GM21390 (cell line): ENCODE results near the gene PECR.
A peak's percentile ranks its signal among the peaks of the same experiment; 100 is the strongest.

ENCODE experiments used
- ATAC-seq: cut with Tn5 transposase; IDR thresholded peaks from one replicate; pipeline ENCODE4 v1.9.1; 2021; ENCODE audit not compliant: unreplicated experiment

PECR gene

DNA sequence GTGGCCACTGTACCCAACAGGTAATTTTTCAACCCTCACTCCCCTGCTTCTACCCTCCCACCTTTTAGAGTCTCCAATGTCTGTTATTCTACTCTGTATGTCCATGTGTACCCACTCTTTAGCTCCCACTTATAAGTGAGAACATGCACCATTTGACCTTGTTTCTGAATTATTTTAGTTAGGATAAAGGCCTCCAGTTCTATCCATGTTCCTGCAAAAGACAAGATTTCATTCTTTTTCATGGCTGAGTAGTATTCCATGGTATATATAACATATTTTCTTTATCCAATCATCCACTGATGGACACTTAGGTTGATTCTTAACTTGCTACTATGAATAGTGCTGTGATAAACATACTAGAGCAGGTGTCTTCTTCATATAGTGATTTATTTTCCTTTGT, 9.1 kb downstream of the PECR start:
- ATAC-seq: no peak

DNA sequence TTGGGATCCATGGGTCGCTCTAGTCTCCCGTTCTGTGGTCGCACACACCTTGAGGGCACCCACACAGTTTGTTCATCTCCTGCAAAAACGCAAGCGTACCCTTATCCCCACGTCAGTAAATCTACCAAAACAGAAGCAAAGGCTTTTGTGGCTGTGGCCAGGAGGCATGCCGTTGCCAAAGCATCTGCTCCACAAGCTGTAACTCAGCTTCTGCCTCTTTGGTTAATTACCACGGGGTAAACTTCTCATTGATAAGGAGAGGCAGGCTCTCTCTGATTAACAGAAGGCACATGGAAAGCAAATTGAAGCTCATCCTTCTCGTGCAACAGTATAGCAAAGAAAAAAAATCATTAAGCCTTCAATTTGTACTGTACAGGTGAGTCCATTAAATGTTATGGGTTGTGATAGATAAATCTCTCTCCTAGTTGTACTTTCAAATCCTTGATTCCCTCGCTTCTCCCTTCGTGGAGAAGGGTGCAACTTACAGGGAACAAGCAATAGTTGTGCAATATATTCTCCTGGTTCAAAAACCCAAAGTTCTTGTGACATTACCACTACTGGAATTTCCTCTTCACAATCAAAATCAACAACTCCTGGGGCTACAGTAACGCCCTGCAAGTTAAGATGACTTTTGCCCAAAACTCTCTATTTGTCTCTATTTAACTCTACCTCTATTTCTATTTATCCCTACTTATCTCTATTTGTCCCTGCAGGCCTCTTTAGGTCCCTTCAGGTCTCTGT, 10.3 kb downstream of the PECR start:
- ATAC-seq: no peak

DNA sequence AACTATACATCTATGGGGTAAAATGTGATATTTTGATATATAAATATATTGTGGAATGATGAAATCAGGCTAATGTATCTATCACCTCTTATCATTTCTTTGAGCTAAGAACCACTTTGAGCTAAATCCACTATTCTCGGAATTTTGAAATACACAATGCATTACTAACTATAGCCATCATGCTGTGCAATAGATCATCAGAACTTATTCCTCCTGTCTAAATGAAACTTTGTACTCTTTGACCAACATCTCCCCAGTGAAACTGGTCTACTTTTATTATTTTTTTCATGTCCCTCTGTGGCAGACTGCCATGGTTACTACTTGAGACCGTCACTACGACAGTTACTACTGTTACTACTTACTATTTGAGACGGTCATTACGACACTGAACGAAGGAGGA, 11.4 kb downstream of the PECR start:
- ATAC-seq: no peak

DNA sequence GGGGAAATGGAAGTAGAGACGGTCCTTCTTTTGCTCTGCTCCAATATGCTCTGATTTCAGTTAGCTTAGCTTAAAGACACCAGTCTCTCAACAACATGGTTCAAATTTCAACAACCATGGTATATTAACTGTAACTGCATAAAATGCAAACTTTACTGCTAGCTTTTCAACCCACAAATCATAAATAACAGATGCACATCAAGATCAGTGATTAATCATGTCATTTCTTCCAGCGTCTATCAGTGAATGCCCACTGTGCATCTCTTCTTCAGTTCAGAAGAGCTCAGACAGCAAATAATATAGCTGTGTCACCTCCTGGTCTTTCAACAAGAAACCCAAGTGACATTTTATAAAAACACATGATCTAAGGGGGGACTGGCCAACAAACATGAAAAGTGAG, 12.6 kb downstream of the PECR start:
- no peak for ATAC-seq

DNA sequence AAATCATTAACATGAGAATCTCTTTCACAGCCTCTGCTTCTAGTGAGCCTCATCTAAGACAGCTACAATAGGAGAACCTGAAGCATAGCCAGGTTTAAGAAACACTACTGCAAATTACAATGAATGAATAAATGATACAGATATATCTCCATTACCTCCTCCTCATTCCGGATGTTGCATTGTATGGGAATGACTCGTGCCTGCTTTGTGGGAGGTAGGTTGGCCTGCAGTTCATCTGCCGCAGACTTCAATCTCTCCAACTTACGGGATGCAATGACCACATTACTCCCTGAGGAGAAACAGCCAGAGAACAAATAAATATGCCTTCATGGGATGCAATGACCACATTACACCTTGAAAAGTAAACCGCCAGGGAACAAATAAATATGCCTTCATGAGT, 15.4 kb downstream of the PECR start:
- ATAC-seq: no peak

DNA sequence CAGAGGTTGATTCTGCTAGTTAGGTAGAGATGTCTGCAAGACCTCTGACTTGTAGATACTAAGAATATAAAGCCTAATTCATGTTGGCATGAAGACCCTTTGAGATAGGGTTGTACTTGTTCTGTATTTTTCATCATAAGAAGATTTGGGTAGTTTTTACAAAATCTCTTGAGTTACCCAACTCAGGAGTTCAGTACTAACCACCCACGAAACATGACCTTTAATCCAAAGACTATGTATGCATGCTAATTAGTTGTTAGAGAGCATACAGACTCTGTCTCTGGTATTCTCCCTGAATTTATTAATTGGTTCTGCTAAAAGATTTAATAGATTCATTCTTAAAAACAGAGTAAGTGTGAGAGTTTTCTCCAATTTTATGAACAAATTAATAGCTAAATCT, 16.9 kb downstream of the PECR start:
- no peak for ATAC-seq

DNA sequence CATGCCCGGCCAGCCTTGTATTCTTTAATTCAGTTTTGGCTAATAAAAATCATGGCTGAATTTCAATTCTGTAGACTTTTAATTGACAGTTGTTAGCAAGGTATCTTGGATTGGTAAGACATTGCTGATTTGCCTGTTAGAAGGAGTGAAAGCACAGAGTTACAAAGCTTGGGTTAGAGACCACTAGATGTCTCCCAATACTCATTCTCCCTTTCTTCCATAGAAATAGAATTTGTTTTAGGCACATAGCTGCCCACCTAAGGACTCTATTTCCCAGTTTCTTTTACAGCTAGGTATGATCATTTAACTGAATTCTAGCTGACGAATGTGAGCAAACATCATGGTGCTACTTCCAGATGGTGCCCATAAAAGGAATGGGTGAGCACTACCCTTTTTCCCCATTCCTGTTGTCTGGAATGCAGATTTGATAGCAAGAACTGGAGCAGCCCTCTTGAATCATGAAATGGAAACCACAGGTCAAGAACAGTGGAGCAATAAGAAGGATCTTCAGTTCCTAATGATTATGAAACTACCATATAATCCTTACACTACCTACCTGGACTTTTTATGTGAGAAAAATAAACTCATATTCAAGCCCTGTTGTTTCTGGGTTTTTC, 17.5 kb downstream of the PECR start:
- ATAC-seq: no peak

DNA sequence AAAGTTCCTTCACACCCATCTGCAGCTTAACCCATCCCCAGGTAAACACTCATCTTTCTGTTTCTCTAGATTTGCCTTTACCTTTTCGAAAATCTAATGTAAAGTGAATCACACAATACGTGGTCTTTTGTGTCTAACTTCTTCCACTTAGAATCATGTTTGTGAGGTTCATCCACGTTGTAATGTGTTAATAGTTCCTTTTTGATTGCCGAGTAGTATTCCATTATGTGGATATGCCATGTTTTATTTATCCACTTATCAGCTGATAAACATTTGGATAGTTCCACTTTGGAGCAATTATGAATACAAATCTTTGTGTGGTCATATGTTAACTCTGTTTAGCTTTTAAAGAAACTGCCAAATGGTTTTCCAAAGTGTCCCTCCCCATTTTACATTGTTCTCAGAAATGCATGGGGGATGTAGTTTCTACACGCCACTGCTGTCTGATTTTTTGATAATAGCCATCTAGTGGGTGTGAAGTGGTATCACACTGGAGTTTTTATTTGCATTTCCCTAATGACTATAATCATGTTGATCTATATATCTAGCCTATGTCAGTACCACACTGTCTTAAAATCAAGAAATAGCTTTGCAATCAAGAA, 22.3 kb downstream of the PECR start:
- ATAC-seq: no peak

DNA sequence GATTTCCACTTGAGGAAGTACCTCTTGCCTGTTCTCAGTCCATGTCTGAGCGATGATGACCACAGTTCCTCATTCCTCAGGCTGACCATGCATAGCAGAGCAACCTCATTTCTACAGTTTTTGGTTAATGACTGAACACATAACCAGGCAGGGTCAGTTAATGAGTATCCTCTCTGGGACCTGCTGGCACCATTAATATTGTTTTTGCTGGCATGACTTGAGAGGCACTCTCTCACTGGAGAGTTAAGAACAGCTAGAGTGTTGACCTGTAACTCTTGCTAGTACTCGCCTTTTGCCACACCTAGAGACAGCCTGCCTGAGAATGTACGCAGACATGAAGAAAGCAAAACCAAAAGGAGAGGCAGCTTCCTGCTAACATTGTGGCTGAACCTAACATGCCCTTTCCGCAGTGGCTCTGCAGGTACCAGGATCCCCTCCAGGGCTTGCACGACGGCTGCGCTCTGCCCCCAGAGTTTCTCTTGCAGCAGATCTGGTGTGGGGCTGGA, 23.9 kb downstream of the PECR start:
- peak; percentile 85 for ATAC-seq

DNA sequence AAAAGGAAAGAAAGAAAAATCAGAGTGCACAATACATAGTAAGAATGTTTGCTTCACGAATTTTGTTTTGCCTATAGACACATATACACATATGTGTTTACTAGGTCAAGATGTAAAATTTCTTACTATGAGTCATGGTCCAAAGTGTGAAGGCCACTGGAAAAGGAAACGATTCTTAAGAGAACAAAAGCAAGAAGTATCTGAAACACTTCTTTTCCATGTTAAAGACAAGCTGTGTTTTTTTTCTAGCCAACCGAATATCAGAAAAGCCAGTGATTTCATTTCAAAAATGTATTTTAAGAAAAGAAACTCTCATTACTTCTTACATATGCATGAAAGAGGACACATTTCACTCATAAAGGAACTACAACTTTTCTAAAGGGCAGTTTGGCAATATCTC, 24.9 kb downstream of the PECR start:
- ATAC-seq: peak; percentile 42

DNA sequence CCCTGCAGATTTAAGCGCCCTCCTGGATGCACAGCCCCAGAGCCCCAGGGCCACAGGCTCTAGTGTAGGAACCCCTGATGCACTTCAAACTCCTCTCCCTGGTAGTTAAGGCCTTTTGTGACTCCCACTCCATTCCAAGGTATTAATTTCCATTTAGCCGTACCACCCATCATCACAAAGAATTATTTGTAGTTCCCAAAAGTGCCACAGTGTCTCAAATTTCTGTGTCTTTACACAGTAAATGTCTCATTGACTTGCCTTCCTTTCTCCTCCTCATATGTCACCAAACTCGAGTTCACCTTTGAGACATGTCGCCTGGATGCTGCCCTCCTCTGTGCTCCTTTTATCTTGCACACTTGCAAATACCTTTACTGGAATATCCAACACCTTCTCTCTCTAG, 25.9 kb downstream of the PECR start:
- no peak for ATAC-seq

DNA sequence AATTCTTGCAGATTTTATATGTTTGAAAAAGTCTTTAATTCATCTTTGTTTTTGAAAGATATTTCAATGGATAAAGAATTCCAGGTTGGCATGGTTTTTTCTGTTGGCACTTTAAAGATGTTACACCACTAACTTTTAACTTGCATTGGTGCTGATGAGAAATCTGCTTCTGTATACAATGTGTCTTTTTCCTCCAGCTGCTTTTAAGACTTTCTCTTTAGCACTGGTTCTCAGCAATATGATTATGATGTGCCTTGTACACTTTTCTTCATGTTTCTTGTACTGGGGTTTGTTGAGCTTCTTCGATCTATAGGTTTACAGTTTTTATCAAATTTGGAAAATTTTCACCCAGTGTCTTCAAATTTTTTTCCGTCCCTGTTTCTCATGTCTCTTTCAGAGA, 29.2 kb downstream of the PECR start:
- no peak for ATAC-seq

DNA sequence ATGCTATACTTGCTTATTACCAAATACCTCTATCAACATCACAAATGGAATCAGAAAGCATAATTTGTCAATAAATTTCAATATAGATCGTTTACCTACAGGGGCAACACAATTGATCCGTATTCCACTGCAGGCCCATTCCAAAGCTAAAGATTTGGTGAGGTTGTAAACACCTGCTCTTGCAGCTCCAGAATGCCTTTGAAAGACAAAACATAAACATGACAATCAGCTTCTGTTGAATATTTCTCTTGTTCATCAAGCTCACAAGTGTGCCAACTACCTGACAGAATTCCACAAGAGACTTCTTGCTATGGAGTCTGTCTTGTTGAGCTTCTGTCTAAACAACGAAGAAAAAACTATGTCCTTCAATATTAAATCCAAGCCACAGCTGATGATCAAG, 30.3 kb downstream of the PECR start:
- ATAC-seq: no peak

DNA sequence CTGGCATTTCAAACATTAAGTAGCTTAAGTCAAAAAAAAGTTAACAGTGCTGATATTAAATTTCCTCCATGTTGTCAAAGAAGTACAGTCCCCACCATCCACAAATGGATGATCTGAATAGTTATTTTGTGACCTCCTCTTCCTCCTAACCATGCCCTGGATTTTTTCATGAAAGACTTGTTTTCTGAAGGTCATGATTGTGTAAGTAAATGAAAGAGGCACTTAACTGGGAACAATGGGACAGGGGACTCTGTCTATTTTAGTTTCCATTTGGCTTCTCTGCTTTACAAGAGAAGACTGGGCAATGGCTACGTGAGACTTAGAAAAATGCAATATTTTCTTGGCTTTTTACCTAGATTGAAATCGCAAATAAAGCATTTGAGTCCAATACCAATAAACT, 32.2 kb downstream of the PECR start:
- ATAC-seq: no peak

DNA sequence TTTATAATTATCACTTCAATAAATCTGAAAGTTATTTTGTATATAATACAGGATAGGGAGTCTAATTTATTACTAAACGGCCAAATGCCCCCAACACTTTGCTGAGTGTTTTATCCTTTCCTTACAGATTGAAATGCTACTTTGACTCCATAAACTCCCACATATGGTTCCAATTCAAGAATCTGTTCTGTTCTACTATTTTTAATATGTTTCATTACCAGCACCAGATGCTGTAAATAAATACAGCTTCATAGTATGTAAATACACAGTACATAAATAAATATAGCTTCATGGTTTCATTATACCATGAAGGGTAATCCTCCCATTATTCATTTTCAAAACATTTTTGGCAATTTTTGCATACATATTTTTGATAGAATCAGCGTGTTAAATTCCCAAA, 34.2 kb downstream of the PECR start:
- ATAC-seq: no peak

DNA sequence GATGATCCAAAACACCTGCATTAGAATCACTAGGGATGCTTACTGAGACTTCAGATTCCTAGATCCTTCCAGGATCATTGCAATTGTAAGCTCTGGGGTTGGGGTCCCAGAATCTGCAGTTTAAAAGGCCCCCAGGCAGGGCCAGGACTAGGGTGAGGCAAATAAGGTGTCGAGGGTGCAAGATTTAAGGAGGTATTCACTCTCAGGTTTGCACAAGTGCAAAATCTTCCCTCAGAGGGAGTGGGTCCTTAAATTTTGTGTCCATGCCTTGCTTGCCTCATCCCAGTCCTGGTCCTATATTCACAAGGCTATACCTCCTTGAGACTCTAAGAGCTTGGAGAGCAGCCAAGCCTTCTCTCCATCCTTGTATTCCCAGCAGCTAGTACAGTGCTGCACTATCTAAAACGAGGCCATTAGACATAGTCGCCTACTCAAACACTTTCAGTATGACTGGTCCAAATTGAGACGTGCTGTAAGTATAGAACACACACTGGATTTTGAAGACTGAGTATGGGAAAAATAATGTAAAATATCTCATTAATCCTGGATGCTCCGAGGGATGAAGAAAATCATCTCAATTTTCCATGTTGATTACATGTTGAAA, 36.6 kb downstream of the PECR start:
- ATAC-seq: peak; percentile 97

DNA sequence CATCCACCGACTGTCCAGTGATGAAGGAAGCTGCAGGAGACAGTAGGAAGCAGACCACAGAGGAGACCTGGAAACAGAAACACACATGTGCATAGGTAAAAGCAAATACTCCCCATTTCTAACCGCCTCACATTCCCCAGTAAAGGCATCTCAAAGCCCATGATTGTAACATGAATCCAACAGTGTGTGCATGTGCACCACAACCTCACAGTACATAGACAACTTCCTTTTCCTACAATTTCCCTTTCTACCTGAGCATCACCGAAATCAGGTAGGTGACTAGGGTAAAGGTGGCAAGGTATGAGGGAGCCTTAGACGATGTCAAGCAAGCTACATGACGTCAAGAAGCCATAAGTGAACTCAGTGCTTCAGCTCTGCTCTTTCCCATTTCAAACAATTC, 37.7 kb downstream of the PECR start:
- no peak for ATAC-seq

DNA sequence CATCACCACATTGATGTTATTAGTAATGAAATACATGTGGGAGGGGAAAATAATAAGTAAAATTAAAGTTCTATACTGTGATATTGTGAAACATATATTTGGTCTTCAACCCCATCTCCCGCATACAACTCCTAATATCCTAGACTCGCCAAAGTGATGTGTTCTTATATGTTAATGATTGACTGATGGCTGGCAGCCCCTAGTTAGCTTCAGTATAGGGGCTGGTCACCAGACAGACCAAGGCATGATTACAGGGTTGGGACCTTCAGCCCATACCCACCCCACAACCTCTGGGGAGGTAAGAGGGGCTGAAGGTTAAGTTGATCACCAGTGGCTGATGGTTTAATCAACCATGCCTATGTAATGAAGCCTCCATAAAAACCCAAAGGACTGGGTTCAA, 40.2 kb downstream of the PECR start:
- no peak for ATAC-seq

DNA sequence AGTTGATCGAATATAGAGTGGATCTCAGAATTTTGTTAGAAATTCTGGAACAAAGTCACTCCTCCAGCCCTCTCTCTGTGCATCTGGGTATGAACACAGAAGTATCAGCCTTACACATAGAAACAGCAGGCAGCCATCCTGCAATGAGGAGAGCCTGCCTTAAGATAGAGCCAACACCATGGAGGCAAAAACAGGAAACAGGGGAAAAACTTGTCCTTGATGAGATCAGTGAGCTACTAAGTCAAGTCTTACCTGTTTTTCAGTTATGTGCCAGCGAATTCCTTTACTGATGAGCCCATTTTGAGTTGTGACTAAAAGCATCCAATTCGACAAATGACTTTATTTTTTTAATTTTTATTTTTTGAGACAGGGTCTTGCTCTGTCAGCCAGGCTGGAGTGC, 41.7 kb downstream of the PECR start:
- ATAC-seq: no peak

DNA sequence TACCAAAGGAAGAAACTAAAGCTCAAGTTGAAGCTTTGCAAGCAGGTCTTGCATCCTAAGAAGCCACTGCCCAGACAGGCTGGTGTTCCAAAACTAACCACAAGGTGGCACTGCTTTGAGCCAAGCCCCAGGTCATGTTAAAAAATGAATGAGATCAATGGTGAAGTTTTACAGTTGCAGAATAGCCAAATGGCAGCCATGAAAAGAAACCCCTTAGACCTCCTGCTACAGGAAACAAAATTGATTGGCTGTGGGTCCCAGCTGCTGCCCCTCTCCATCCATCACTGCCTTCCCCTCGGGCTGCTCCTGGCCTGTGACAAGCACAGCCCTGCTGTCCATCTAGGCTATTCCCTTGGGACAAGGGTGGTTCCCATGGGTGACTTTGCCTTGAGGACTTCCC, 47.5 kb downstream of the PECR start:
- ATAC-seq: peak; percentile 38

DNA sequence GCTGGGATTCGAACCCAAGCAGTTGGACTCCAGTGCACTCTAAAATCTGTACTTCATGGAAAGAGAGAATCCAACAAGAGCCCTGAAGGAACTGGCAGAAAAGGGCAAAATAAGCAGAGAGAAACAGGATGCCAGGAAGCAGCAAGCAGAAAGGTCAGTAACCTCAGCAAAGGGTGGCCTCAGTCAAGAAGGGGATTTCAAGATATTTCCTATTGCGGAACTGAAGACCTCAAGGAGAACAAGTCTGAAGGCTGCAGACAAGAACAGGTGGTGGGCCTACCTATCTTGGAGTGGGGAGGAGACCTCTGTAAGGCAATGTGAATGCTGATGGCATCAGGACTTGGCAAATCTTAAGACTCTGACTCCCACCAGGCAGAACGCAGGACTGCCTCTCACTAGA, 48.2 kb downstream of the PECR start:
- ATAC-seq: no peak
